ENCODE data around the gene FRMD8.
"Not testable (repeated sequence)": the region's sequence is repeated elsewhere in the genome, so short reads cannot be mapped to it uniquely, and the experiment has no call there.

FRMD8 gene

DNA sequence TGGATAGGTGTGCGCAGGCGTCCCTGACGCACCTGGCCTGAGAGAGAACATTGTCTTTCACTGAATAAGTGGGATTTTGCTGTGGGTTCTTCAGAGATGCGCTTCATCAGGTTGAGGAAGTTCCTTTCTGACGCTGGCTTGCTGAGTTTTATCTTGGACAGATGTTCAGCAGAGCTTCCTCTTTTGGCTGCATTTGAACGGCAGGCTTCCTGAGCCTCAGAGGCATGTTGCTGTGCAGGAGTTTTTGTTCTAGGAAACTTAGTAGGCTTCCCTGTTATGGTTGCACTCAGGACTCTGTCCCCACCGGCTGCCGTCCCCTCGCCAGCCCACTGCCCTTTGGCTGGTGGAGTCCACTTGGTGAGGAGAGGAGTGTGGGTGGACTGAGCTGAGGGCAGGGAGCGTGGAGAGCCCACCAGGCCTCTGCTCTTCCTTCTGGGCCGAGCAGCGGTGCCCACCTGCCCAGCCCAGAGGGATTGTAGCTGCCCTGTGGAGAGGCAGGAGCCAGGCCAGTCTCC, 17.2 kb downstream of the FRMD8 start:
- Histone ChIP-seq H3K27me3 (ENCODE audit: control insufficient read depth in 1 of 2, insufficient read depth in 2 of 2, low read length in 2 of 2) (no peaks in the 10 kb centered on the region), H3K9ac (ENCODE audit: low read length in 2 of 2) (no peak overlapping the region), H3K4me3 (ENCODE audit: low read length in 2 of 2) (no peak overlapping the region), H3K36me3 (ENCODE audit: control insufficient read depth in 2 of 2, insufficient read depth in 2 of 2, low read length in 2 of 2) (peaks cover 11 to 23% of the 10 kb centered on the region in 2 donors), H3K9me3 (ENCODE audit: control insufficient read depth in 2 of 2, low read length in 2 of 2) (no peaks in the 10 kb centered on the region), H3K4me1 (ENCODE audit: control insufficient read depth, insufficient read depth, low read length) (peaks cover 5% of the 10 kb centered on the region), H3K27ac (ENCODE audit: low read length) (no peak overlapping the region)

DNA sequence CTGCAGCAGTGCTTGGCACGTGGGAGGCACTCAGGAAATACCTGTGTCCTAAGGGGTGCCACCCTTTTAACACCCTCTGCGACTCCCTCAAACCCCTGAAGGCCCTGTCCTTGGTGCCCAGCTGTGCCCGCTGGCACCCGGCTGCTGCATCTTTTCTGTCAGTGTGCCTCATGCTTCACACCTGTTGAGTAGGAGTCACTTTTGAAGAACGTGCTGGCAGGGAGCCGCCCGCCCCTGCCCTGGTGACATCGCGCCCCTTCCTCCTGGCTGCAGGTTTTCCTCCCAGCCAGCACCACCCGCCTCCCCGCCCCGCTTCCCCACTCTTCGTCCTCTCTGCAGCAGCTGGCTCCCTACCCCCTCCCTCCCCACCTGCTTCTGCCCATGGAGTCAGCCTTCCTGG, 17.8 kb downstream of the FRMD8 start:
- no peak overlapping the region for H3K4me3 ChIP-seq (ENCODE audit: low read length in 2 of 2)
- H3K27ac ChIP-seq (ENCODE audit: low read length), result no peak overlapping the region
- H3K9ac ChIP-seq (ENCODE audit: low read length in 2 of 2), result no peak overlapping the region
- H3K27me3 ChIP-seq (ENCODE audit: control insufficient read depth in 1 of 2, insufficient read depth in 2 of 2, low read length in 2 of 2), result no peaks in the 10 kb centered on the region
- H3K4me1 ChIP-seq (ENCODE audit: control insufficient read depth, insufficient read depth, low read length), result peaks cover 5% of the 10 kb centered on the region
- H3K9me3 ChIP-seq (ENCODE audit: control insufficient read depth in 2 of 2, low read length in 2 of 2), result no peaks in the 10 kb centered on the region
- peaks cover 11 to 23% of the 10 kb centered on the region in 2 donors for H3K36me3 ChIP-seq (ENCODE audit: control insufficient read depth in 2 of 2, insufficient read depth in 2 of 2, low read length in 2 of 2)

DNA sequence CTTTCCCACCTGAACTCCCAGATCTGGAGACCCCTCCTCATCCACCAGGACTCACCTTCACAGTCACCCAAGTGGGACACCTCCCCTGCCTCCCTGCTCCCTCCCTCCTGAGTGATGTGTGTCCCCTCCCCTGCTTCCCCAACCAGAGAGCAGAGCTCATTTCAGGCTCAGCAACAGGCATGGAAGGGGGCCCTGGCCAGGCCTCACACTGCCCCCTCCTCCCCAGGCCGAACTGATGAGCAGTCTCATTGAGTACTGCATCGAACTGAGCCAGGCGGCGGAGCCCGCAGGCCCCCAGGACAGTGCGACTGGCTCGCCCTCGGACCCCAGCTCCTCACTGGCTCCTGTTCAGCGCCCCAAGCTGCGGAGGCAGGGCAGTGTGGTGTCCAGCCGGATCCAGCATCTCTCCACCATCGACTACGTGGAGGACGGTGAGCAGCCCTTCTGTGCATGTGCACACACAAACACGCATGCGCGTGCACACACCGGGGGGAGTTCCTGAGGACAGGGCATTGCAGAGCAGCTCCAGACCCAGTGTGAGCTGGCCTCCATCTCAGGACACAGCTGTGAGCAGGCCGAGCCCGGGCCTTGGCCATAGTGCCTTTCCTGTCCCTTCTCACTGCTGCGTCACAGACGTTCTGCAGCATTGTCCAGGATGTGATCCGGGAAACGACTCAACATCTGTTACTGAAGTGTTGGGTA, 18.4 kb downstream of the FRMD8 start:
- Histone ChIP-seq H3K4me1 (ENCODE audit: control insufficient read depth, insufficient read depth, low read length) (peaks cover 5% of the 10 kb centered on the region), H3K27ac (ENCODE audit: low read length) (no peak overlapping the region), H3K36me3 (ENCODE audit: control insufficient read depth in 2 of 2, insufficient read depth in 2 of 2, low read length in 2 of 2) (peaks cover 11 to 25% of the 10 kb centered on the region in 2 donors), H3K9me3 (ENCODE audit: control insufficient read depth in 2 of 2, low read length in 2 of 2) (no peaks in the 10 kb centered on the region), H3K4me3 (ENCODE audit: low read length in 2 of 2) (no peak overlapping the region), H3K9ac (ENCODE audit: low read length in 2 of 2) (no peak overlapping the region), H3K27me3 (ENCODE audit: control insufficient read depth in 1 of 2, insufficient read depth in 2 of 2, low read length in 2 of 2) (no peaks in the 10 kb centered on the region)

DNA sequence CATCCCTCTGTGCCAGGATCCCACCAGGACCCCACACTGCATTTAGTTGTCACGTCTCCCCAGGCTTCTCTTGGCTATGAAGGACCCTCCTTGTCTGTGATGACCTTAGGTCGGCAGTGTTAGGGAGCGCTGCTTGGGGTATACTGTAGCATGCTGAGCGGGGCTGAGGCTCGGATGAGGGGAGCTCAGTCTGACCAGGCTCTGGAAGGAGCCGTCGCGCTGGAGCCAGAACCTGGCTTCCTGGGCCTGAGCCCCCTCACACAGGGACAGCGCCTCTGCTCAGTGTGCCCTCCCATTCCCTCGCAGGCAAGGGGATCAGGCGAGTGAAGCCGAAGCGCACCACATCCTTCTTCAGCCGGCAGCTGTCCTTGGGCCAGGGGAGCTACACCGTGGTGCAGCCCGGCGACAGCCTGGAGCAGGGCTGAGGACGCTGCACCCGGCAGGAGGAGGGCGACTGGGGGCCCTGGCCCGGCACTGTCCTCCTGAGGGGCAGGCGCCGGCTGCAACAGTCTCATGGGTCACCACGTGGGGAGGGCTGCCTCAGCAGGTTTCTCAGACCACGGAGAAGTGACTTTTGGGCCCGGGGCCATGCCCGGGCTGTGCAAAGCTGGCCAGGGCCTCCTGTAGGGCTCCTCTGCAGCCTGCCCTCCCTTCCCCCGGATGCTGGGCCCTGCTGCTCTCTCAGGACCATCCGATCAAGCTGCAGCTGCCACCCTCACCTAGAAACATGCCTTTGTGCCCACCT, 24.7 kb downstream of the FRMD8 start:
- Histone ChIP-seq H3K9me3 (ENCODE audit: control insufficient read depth in 2 of 2, low read length in 2 of 2) (no peaks in the 10 kb centered on the region), H3K4me1 (ENCODE audit: control insufficient read depth, insufficient read depth, low read length) (peaks cover 3% of the 10 kb centered on the region), H3K27ac (ENCODE audit: low read length) (no peak overlapping the region), H3K9ac (ENCODE audit: low read length in 2 of 2) (no peak overlapping the region), H3K36me3 (ENCODE audit: control insufficient read depth in 2 of 2, insufficient read depth in 2 of 2, low read length in 2 of 2) (peaks cover 0 to 12% of the 10 kb centered on the region in 2 donors), H3K27me3 (ENCODE audit: control insufficient read depth in 1 of 2, insufficient read depth in 2 of 2, low read length in 2 of 2) (no peaks in the 10 kb centered on the region), H3K4me3 (ENCODE audit: low read length in 2 of 2) (no peak overlapping the region)

DNA sequence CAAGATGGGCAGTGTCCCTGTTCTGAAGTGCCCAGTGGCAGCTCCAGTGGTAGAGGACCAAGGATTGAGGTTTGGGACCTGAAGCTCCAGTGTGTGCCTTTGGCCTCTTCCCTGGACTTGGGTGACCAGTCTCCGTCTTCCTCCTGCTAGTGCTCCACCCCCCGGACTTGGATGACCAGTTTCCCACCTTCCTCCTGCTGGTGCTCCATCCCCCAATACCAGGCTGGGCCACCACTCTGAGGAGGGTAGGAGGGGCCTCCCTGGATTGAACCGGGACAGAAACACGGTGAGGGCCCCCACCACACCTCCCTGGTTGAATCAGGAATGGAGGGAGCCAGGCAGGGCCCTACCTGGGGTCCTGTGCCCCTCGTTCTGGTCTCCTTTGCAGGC, 25.2 kb downstream of the FRMD8 start:
- Histone ChIP-seq H3K36me3 (ENCODE audit: control insufficient read depth in 2 of 2, insufficient read depth in 2 of 2, low read length in 2 of 2) (peaks cover 0 to 12% of the 10 kb centered on the region in 2 donors), H3K27me3 (ENCODE audit: control insufficient read depth in 1 of 2, insufficient read depth in 2 of 2, low read length in 2 of 2) (no peaks in the 10 kb centered on the region), H3K9me3 (ENCODE audit: control insufficient read depth in 2 of 2, low read length in 2 of 2) (no peaks in the 10 kb centered on the region), H3K9ac (ENCODE audit: low read length in 2 of 2) (no peak overlapping the region), H3K4me1 (ENCODE audit: control insufficient read depth, insufficient read depth, low read length) (peaks cover 8% of the 10 kb centered on the region), H3K4me3 (ENCODE audit: low read length in 2 of 2) (no peak overlapping the region), H3K27ac (ENCODE audit: low read length) (no peak overlapping the region)

DNA sequence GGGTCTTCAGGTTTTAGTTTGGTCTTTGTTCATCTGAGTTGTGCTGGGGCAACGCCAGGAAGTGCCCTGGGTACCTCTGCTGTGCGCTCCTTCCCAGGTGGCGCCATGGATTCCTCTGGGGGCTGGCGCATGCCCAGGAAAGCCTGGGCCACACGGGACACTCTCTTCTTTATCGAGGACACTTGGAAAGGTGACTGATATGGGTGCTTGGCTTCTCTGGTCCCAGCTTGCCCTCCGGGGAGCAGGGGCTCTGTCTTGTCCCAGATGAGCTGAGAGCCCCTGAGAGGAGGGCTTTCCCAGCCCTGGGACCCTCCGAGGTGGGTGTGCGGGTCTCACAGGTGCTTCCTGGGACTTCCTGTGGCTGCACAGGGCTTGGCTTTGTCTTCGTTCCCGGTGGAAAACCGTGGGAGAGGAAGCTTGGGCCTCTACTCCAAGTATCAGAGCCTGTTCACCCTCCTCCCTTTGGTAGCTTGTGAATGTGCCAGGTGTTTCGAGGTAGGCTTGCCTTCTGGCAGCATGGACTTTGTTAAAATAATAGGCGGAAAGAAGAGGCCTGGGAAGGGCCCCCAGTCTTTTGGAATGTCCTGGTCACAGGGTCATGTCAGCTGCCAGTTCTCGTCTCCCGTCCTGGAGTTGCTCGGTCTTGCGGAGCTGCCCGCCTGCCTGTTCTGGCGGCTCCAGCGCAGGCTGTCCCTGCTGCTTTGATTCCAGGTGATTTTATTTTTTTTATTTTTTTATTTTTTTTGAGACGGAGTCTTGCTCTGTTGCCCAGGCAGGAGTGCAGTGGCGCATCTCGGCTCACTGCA, 26.0 kb downstream of the FRMD8 start:
- peaks cover 0 to 12% of the 10 kb centered on the region in 2 donors for H3K36me3 ChIP-seq (ENCODE audit: control insufficient read depth in 2 of 2, insufficient read depth in 2 of 2, low read length in 2 of 2)
- H3K27ac ChIP-seq (ENCODE audit: low read length), result no peak overlapping the region
- H3K27me3 ChIP-seq (ENCODE audit: control insufficient read depth in 1 of 2, insufficient read depth in 2 of 2, low read length in 2 of 2), result no peaks in the 10 kb centered on the region
- H3K4me1 ChIP-seq (ENCODE audit: control insufficient read depth, insufficient read depth, low read length), result peaks cover 16% of the 10 kb centered on the region
- no peaks in the 10 kb centered on the region for H3K9me3 ChIP-seq (ENCODE audit: control insufficient read depth in 2 of 2, low read length in 2 of 2)
- H3K4me3 ChIP-seq (ENCODE audit: low read length in 2 of 2), result no peak overlapping the region
- no peak overlapping the region for H3K9ac ChIP-seq (ENCODE audit: low read length in 2 of 2)

DNA sequence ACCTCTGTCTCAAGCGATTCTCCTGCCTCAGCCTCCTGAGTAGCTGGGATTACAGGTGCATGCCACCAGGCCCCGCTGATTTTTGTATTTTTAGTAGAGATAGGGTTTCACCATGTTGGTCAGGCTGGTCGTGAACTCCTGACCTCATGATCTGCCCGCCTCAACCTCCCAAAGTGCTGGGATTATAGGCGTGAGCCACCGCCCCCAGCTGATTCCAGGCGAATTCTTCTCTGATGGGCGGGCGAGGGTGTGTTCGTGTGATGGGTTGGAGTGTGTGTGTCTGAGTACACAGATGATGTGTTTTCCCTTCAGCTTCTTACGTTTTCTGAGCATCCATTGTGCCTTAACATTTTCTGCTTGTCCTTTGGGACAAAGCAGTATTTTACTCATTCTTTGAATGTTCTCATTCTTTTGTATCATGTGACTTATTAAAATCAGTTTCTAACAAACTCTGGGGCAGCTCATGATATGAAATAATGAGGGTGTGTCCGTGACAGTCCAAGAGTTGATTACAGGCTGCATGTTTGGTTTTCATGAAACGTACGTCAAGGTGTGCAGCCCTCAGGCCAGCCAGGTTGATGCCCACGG, 26.7 kb downstream of the FRMD8 start:
- not testable (repeated sequence) for H3K27me3 ChIP-seq (ENCODE audit: control insufficient read depth in 1 of 2, insufficient read depth in 2 of 2, low read length in 2 of 2); H3K27ac ChIP-seq (ENCODE audit: low read length); H3K4me3 ChIP-seq (ENCODE audit: low read length in 2 of 2); H3K9me3 ChIP-seq (ENCODE audit: control insufficient read depth in 2 of 2, low read length in 2 of 2); H3K9ac ChIP-seq (ENCODE audit: low read length in 2 of 2)
- Histone ChIP-seq H3K36me3 (ENCODE audit: control insufficient read depth in 2 of 2, insufficient read depth in 2 of 2, low read length in 2 of 2) (peaks cover 0 to 12% of the 10 kb centered on the region in 2 donors), H3K4me1 (ENCODE audit: control insufficient read depth, insufficient read depth, low read length) (peaks cover 23% of the 10 kb centered on the region)

DNA sequence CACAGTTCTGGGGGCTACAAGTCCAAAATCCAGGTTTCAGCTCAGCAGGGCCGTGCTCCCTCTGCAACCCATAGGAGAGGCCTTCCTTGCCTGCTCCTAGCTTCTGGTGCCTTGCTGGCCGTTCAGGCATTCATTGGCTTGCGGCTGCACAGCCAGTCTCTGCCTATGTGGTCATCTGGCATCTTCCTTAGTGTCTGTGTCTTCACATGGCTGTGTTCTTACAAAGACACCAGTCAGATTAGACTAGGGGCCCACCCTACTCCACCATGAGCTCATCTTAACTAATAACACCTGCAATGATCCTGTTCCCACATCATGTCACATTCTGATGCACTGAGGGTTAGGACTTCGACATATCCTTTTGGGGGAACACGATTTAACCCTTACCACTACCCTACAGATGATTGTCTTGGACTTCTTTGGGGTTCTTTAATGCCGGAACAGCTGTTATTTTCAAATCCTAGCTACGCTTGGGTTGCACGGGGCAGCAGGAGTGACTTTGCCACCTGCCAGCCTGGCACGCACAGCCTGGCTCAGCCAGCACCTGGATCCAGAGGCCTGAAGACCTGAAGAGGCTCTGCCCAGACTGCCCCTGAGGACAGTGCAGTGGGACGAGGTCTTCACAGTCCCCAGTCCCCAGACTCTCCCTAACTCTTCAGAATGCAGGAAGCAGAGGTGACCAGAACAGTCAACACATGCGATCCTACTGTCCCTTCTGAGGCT, 28.5 kb downstream of the FRMD8 start:
- Histone ChIP-seq H3K4me1 (ENCODE audit: control insufficient read depth, insufficient read depth, low read length) (peaks cover 40% of the 10 kb centered on the region), H3K9me3 (ENCODE audit: control insufficient read depth in 2 of 2, low read length in 2 of 2) (no peaks in the 10 kb centered on the region), H3K4me3 (ENCODE audit: low read length in 2 of 2) (no peak overlapping the region), H3K36me3 (ENCODE audit: control insufficient read depth in 2 of 2, insufficient read depth in 2 of 2, low read length in 2 of 2) (peaks cover 0 to 5% of the 10 kb centered on the region in 2 donors), H3K27me3 (ENCODE audit: control insufficient read depth in 1 of 2, insufficient read depth in 2 of 2, low read length in 2 of 2) (no peaks in the 10 kb centered on the region), H3K27ac (ENCODE audit: low read length) (no peak overlapping the region), H3K9ac (ENCODE audit: low read length in 2 of 2) (no peak overlapping the region)

DNA sequence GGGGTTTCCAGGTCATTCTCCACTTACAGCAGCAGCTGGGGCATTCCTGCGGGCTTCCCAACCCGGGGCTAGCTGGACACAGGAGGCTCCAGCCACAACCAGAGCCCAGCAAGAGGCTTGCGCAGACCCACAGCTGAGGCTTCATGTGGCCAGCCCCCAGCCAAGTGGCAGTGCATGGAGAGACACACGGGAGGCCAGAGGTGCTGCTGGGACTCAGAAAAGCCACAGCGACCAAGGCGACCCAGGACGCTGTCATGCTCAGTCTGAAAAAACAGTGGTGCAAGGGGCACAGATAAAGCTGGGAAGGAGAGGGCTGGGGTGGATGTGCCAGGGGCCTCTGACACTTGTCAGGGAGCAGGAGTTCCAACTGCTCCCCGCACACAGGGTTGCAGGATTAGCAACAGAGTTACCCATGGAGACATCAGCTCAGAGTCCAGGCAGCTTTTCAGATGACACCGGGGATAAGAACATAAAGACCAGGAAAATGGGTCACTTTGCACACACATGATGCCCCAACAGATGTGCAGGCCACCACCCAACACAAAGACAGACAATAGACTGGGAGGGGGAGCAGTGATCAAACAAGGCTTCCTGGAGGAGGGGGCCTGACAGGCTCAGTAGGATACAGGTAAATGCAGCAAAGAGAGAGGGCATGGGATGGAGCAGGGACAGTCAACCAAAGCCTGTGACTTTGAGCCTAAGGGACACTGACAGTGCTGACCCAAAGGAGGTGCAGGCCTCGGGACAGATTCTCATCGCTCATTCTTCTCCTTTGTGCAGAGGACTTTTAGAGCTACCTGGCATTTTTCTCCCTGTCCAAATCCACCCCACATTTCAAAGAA, 29.3 kb downstream of the FRMD8 start:
- Histone ChIP-seq H3K27me3 (ENCODE audit: control insufficient read depth in 1 of 2, insufficient read depth in 2 of 2, low read length in 2 of 2) (no peaks in the 10 kb centered on the region), H3K9me3 (ENCODE audit: control insufficient read depth in 2 of 2, low read length in 2 of 2) (no peaks in the 10 kb centered on the region), H3K4me3 (ENCODE audit: low read length in 2 of 2) (peak overlapping the region; percentile 1 to 69), H3K4me1 (ENCODE audit: control insufficient read depth, insufficient read depth, low read length) (peaks cover 48% of the 10 kb centered on the region), H3K9ac (ENCODE audit: low read length in 2 of 2) (peak overlapping the region; percentile 1 to 47), H3K27ac (ENCODE audit: low read length) (peak overlapping the region; percentile 100), H3K36me3 (ENCODE audit: control insufficient read depth in 2 of 2, insufficient read depth in 2 of 2, low read length in 2 of 2) (peaks cover 0 to 5% of the 10 kb centered on the region in 2 donors)

Data from stomach smooth muscle (tissue), 2 donors.